Stimulated activated CD4-positive, alpha-beta T cell treated with anti-CD3 and anti-CD28 coated beads, Interleukin-15, amount 100 ng/mL, for 1 hour (primary cell): ENCODE results near the gene TANC1.

ENCODE experiments used
- DNase-seq, 2 donors: peaks; one replicate each; pipeline ENCODE4 v3.0.0-alpha.2; 2020; ENCODE audit warnings: low read depth in 1 of 2, low spot score in 1 of 2

The TANC1 gene

DNA sequence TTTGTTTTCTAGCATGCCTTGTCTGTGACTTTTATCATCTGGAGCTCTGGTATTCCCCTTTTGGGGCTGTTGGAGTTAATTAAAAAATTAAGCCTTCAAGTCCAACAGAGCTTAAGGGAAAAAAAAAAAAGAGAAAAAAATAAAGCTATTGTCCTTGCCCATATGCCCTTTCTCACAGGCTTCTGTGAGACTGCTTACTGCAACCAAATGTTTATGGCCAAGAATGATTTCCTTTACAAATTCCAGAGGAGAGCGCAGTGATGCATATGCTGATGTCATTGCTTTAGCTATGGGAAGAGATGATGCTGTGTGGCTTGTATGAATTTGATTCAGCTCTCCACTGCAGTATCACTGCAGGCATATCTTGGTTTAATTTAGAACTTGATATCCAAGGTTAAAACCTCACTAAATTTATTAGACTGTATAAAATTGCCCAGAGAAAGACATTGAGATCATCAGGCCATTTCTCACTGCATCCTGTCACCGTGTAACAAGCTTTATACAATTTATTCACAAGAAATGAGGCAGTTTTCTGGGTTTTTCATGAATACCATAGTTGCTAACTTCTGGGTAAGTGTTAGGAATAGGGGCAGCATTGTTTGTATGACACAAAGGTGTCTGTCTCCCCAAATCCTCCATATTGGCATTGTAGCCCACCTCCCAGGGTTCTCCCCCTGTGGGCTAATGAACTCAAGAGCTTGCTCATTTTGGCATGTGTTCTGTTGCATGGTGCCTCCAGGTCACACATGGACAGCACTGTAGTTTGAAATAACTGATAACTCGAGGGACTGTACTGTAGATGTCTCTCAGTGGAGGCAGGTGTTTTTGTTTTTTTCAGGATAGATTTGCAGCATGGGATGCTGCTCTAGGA, 85.0 kb downstream of the TANC1 start:
- DNase-seq: no peak

DNA sequence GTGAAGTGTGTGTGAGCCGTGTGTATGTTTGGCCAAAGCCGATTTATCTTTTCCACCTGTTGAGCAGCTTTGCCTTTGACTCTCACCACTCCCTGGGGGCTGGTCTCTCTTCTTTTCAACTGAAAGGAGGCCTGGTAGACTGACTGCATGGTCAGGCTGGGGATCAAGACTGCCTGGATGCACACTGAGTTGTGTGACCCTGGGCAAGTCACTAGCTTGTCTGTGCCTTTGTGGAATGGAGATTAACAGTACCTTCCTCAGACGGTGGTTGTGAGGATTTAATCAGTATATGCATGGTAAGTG, 85.5 kb downstream of the TANC1 start:
- DNase-seq: no peak

DNA sequence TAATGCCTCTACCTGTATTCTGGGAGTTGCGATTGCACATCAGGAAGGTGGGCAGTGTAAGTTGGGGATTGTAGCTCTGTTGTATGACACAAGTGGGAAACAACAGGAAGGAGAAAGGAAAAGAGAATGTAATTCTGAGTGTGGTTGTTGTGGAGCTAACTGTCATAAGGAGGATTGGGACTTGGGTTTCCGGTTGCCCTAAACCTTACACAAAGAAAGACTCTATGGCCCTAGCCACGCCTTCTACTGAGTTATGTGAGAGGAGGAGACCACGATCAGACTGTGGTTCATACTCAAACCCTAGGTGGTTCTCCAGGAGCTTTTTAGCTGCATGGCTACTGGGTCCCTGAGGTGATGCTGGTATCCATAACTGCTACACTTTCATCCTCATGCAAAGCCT, 86.5 kb downstream of the TANC1 start:
- no peak for DNase-seq

DNA sequence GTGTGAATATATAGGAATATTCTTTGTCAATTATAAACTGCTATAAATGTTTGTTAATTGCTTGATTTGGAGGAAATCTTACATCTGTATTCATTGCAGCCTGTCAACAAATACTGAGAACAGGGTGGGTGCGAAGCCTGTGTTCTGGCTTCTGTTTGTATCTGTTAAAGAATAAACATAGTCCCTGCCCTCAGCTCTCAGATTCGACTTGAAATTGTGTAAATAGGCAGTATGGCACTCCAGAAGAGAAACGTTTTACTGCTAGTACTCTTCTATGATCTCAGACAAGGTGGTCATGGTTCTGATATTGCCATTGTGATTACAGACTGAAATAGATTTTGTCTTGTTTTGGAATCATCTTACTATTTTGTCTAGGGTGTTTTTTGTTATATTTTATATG, 92.1 kb downstream of the TANC1 start:
- DNase-seq: no peak

DNA sequence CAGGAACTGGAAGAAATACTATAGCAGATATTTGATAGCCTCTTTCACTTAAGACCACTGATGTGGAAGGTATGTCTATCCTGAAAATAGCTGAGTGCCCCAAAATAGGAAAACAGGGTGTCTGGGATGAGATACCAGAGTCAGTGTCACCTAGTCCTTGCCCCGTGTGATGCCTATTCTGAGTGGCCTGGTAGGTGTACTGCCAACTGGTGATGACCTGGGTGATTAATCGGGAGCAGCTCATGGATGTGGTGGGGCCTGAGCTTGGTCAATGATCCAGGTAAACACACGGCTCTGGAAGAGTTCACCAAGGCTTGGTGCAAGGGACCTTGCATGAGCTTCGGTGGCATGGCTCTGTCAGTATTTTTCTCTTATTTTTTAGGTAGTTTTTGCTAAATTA, 95.2 kb downstream of the TANC1 start:
- DNase-seq: no peak

DNA sequence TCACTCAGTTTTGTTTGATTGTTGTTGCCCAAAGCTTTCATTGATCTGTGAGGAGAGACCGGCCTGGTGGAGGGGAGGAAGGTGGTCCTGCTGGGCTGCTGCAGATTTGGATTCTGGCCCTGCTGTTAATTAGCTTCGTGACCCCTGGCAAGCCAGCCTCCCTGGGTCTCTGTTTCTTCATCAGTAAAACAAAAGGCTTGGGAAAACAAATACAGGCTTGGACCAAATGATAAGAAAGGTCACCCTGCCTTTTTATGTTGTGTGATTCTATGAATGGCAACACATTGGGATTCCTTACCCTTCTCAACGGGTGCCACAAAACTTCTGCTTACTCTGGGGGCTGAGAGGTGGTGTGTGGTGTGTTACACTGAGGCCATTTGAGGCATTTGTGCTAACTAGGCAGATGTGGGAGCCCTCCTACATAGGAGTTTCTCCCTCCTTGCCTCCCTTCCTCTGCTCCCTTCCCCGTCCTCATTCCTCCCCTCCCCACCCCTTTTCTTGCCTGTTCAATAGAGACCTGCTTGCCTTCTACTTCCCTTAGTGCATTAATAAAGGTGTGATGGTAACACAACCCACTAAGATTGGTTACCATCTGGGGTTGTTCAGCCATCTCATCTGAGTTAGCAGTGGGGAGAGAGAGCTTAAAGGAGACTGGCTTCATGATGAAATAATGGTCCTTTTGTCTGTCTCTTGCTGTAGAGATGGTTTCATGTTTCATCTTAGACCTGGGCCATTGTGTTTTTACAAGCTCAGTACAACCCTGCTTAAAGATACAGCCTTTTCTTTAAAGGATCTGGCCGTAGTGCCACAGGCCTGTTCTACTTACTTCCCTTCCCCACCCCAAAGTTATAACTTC, 96.2 kb downstream of the TANC1 start:
- DNase-seq: no peak

DNA sequence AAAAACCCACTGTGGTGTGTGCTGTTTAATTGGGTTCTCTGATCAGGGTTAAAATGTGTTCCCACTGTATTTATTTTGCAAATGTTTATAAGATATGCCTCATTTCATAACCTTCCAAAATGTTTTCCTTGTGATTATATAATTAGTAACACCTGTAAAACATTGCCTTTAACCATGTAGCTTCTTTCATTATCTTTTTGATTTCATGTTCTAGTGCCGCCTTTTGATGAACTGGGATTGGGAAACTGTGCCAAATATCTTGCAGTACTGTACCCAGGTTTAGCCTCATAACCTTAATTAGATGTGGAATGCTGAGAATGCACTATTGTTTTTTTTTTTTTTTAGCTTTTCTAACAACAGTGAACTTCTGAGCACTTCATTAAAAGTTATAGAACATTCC, 96.9 kb downstream of the TANC1 start:
- DNase-seq: no peak

DNA sequence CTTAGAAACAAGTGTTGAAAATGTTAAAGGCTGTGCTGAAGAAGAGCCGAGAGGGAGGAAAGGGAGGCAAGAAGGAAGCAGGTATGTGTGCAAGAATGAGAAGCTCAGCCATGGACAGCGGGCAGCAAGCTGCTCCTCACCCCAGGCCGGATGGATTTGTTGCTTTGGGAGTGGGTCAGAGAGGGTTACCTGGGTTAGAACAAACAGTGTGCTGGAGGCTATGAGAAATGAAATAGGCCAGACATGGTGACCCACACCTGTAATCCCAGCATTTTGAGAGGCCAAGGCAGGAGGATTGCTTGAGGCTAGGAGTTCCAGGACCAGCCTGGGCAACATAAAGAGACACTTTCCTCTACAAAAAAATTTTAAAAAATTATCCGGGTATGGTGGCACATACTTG, 97.5 kb downstream of the TANC1 start:
- DNase-seq: no peak

DNA sequence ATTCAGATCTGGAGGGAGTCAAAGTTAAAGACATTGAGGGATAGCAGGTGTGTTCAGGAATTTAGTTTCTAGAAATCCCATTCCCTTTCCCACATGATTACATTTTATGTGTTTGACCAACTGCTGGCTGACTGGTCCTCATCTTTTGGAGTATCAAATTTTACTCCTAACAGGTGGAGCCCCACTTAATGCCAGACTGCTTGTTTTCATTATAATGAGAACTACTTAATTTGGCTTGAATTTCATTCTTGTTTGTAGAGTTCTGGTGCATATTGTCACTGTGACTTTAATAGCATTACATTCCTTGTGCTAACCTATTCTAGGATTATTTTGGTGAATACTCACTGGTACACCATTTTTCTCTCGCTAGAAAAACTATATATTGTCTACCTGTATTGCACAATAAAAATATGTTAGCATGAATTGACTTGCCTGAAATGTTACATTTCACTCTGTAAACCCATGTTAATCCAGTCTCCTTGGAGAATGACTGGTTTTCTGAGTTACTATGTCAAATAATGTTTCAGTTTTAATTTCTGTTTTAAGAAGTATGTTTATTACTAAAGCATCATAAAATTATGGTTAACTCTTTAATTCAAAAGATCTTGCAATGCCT, 98.2 kb downstream of the TANC1 start:
- DNase-seq: no peak

DNA sequence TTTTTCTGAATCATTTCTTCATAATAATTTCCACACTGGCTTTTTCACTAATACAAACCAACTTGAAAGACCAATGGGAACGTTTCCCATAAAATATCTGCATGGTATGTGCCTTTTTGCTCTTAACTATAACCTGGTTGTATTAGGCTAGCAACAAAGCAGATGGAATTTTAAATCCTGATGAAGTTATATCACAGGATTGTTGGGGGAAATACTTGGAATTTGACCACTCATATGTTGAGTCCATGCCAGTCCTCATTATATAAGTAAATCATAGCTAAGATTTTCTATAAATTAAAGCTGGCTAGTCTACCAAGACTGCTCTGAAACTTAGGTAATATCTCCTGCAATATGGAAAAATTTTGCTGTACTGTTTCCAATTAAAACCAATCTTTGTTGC, 99.5 kb downstream of the TANC1 start:
- no peak for DNase-seq

DNA sequence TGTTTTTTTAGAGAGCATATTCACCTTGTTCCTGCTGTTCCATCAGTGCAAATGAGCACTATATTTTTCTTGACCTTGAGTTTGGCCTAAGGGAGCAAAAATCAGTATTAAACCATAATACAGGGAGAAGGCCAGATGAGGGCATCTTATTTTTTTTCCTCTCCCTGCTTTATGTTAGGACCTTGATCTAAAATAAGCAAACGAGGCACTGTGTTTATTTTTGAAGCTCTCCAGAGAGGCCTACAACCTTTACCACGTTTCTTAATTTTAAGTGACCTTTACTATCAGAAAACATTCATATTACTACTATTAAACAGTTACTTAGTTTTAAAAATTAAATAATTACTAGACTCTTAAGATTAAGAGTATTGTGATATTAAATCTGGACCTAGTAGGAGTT, 100.8 kb downstream of the TANC1 start:
- DNase-seq: no peak

DNA sequence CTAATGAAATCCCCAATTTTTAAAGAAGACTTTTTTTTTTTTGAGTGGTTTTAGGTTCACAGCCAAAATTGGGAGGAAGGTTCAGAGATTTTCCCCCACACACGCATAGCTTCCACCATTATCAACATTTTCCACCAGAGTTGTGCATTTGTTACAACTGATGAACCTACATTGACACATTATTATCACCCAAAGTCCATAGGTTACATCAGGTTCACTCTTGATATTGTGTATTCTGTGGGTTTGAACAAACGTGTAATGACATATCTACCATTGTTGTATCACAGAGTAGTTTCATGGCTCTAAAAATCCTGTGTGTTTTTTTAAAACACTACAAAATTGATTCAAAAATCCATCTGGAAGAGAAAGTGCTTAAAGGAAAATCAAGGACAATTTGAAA, 101.8 kb downstream of the TANC1 start:
- DNase-seq: no peak

DNA sequence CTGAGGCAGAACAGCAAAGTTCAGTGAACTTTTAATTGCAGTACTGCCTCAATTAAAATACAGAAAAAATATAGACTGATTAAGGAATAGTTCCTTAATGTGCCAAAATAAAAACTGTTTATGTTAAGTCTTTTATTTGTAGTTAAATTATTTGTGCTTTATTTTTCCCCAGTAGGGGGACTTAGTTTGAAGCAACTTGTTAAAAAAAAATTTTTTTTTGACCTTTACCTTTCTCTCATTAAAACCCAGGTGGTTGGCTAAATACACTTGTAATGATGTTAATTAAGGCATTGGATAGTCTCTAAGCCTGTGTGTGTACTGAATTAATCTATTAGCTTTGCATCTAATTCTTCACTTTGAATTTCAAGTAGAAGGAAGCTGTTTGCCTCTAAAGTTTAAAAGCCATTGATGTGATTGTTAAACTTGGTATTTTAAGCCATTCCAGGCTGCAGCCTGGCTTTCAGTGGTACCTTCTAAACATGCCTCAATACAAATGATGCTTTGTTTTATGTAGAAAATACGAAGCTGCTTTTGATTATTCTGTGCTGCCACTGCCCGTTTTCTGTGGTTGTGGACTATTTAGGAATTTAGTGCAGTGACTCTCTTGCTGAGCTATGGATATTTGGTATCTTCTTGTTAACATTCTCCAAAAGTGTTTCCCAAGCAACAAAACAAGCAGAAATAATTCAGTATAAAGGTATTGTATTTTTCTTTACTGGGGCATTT, 102.9 kb downstream of the TANC1 start:
- DNase-seq: no peak

DNA sequence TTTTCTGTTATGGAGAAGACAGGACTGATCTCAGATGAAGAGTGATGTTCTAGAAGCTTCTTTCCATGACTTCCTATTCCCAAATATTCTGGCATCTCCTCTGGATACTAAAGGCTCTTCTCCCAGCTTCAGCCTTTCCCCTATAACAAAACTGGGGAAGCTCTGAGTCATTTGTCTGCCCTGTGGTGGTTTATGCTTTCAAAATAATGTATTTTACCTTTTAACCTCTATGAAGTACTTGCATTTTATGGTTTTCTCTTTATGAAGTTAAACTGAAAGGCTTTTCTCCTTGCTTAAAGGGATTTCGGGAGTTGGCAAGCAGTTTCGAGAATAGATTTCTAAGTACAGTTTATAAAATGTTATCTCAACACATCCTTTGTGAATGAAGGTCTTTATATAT, 104.4 kb downstream of the TANC1 start:
- DNase-seq: no peak

DNA sequence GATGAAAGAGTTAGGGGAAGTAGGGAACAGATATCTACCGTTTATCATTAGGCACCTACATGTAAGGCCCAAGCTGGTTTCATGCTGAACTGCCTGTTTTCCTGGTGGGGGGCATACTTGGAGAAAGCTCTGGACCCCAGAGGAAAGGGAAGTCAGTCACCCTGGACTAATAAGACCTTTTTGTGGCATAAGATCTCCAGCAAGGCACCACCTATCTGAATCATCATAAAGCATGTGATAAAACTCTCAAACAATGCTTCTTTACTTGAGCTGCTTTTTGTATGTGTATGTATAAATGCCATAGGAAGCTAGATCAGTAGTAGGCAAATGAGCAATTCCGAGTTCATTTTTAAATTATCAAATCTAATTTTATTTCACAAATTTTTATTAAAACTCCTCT, 104.8 kb downstream of the TANC1 start:
- no peak for DNase-seq

DNA sequence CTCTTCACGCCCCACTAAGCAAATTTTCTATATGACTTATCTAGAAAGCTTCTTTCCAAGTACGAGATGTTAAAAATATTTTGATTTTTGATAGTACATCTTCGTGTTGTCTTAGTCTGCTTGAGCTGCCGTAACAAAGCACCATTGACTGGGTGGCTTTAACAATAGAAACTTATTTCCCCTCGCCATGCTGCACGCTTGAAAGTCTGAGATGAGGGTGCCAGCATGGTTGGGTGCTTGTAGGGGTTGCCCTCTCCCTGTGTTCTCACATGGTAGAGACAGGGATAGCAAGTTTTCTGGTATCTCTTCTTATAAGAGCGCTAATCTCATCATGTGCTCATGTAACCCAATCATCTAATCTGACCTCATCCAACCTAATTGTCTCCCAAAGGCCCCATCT, 106.2 kb downstream of the TANC1 start:
- DNase-seq: no peak

DNA sequence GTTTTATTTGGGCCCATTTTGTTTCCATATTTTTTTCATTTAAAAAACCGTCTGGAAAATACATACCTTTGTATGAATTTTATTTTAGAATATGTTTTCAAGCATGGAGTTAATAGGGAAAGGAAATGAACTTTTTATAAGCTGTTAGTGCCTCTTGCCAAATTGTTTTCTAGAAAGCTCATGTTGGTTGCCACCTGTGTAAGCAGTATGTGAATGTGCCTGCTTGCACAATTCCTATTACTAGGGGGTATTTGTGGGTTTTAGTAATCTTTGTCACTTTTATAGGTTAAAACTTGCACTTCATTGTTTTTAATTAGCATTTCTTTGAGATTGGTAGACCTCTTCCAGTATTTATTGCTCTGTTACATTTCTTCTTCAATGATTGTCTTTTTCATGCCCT, 107.3 kb downstream of the TANC1 start:
- DNase-seq: no peak

DNA sequence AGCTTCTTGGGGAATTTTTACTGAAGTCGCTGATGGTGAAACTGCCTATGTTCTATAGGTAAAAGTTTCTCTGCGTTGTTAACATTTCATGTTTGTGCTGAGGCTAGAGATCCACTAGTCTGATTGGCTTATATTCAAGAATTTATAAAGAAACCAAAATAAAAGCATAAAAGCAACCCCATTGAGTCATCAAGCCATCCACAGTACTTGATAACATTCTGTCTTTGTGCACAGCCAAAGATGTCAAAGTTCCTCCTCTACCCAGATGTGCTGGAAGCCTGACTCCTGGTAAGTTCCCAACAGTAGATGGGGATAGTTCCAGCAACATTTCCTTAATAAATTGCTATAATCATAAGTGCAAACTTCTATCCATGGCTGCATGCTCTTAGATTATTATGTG, 107.8 kb downstream of the TANC1 start:
- no peak for DNase-seq

DNA sequence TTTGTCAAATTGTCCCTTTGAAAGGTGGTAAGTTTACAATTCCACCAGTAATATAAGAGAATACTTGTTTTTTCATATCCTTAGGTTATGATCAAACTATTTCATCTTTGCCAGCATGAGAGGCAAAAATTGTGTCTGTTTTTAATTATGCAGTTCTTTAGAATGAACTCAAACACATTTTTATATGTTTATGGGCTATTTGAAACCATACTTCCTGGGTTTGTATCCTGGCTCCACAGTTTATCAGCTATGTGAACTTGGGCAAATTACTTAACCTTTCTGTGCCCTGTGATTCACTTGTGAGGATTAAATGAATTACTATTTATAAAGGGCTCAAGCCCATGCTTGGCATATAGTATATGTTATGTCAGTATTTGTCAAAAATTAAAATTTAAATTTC, 109.4 kb downstream of the TANC1 start:
- no peak for DNase-seq

DNA sequence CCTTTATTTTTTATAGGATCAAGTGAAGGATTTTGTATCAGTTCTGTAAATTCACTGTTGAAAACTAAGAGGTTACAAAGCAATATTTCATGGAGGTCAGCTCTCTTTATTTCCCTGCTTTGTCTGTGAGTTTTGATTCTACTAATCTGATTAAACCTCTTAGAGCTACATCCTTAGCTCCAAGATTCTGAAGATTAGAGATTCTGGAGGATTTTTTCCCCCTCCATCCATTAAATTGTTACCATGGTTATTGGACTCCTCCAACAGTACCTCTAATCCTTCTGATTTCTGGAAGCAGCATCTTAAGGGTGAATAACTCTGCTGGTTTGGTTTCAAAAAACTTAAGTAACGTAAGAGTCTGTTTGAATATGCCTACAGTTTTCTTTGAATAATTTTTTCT, 110.0 kb downstream of the TANC1 start:
- DNase-seq: no peak

DNA sequence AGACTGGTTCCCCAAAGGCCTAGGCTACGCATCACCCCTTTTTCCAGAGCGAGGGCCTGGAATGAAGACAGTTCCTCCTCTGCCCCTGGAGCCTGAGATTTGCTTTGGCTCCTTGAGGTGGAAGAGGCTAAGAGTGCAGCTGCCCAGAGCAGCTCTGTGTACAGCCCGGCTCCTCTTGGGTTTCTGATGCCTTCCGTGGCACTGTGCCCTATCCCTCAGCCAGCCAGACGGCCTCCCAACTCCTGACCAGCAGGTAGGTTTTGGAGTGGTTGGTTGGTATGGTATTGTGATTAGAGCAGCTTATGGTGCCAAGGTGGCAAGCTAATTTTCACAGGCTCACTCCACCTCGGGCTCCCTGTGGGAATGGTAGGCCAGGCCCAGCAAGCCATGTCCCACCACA, 112.2 kb downstream of the TANC1 start:
- DNase-seq: no peak

DNA sequence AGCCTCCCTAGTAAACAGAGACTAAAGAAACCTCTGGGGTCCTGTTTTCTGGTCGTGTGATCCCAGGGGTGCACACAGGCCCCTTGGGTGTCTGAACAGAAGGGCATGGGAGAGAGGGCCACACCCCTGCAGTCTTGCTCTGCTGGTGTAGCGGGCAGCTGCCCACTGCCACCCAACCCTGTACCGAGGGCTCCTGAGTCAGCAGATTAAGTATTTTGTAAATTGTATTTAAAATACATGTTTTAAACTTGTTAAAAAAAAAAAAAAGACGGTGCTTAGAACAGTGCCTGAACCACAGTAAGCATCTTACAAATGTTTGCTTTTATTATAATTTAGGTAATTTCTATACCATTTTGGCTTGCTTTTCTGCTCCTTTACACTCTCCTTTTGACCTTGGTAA, 113.7 kb downstream of the TANC1 start:
- DNase-seq: no peak
